GM23338 (cell line): ENCODE data around the gene GRIN2A. TPM values are rescaled to one million over a fixed set of nuclear protein-coding genes. Genes with fewer than 3 reads are reported as not detected.

Source experiments
- ATAC-seq: fragments of 200-7000 bp; cut with Tn5 transposase; 3 replicates; pipeline ENCODE4 v1.9.1; 2020
- DNase-seq: peaks from one replicate; pipeline ENCODE4 v3.0.0-alpha.2; 2015; ENCODE audit warnings: low spot score
- H2AFZ ChIP-seq: fragments of 200-600 bp; sonication (generic); 2 replicates; pipeline ENCODE4 v1.8.0; 2016; ENCODE audit warnings: antibody characterized with exemption, mild to moderate bottlenecking, moderate library complexity
- H3F3A ChIP-seq: fragments of 200-600 bp; sonication (generic); replicated peaks from 2 replicates; pipeline ENCODE4 v1.8.0; 2017; ENCODE audit warnings: antibody characterized with exemption, mixed run types, low read depth
- H3K27ac ChIP-seq: fragments of 200-600 bp; sonication (generic); 2 replicates; pipeline ENCODE4 v1.6.1; 2016; ENCODE audit warnings: low read depth
- H3K27me3 ChIP-seq: fragments of 200-600 bp; sonication (generic); 2 replicates; pipeline ENCODE4 v1.8.0; 2016; ENCODE audit warnings: mild to moderate bottlenecking, mixed run types, moderate library complexity; ENCODE audit not compliant: insufficient read depth
- H3K36me3 ChIP-seq: fragments of 200-600 bp; sonication (generic); 2 replicates; pipeline ENCODE4 v1.8.0; 2016; ENCODE audit warnings: mild to moderate bottlenecking; ENCODE audit not compliant: insufficient read depth
- H3K4me1 ChIP-seq: fragments of 200-600 bp; sonication (generic); 2 replicates; pipeline ENCODE4 v1.8.0; 2016; ENCODE audit warnings: mild to moderate bottlenecking, moderate library complexity; ENCODE audit not compliant: insufficient read depth
- H3K4me2 ChIP-seq: fragments of 200-600 bp; sonication (generic); 2 replicates; pipeline ENCODE4 v1.7.1; 2017; ENCODE audit warnings: mixed run types
- H3K4me3 ChIP-seq: fragments of 200-600 bp; sonication (generic); 2 replicates; pipeline ENCODE4 v1.6.1; 2016; ENCODE audit warnings: mixed run types
- H3K79me2 ChIP-seq: fragments of 200-600 bp; sonication (generic); replicated peaks from 2 replicates; pipeline ENCODE4 v1.8.0; 2017; ENCODE audit warnings: mild to moderate bottlenecking; ENCODE audit not compliant: insufficient read depth
- H3K9me2 ChIP-seq: fragments of 200-600 bp; sonication (generic); 2 replicates; pipeline ENCODE4 v1.8.0; 2017; ENCODE audit not compliant: insufficient read depth
- H4K20me1 ChIP-seq: fragments of 200-600 bp; sonication (generic); replicated peaks from 2 replicates; pipeline ENCODE4 v1.8.0; 2017; ENCODE audit warnings: mild to moderate bottlenecking; ENCODE audit not compliant: insufficient read depth
- H3K27ac Mint-ChIP-seq: 2 replicates; pipeline ENCODE4 v1.8.0; 2020; ENCODE audit warnings: inconsistent platforms, mild to moderate bottlenecking, moderate library complexity, mixed read lengths
- H3K27me3 Mint-ChIP-seq: 3 replicates; pipeline ENCODE4 v1.8.0; 2022; ENCODE audit warnings: low read depth, mild to moderate bottlenecking, moderate library complexity, mixed read lengths, inconsistent platforms; ENCODE audit not compliant: insufficient read depth, poor library complexity
- H3K36me3 Mint-ChIP-seq: 3 replicates; pipeline ENCODE4 v1.8.0; 2021; ENCODE audit warnings: low read depth, mild to moderate bottlenecking, inconsistent platforms, moderate library complexity, mixed read lengths
- H3K4me1 Mint-ChIP-seq: 3 replicates; pipeline ENCODE4 v1.8.0; 2020; ENCODE audit warnings: mild to moderate bottlenecking, inconsistent platforms, mixed read lengths
- H3K4me3 Mint-ChIP-seq: 3 replicates; pipeline ENCODE4 v1.8.0; 2021; ENCODE audit warnings: moderate library complexity, mild to moderate bottlenecking, inconsistent platforms, mixed read lengths
- H3K9me3 Mint-ChIP-seq: 3 replicates; pipeline ENCODE4 v1.8.0; 2020; ENCODE audit warnings: moderate library complexity, mild to moderate bottlenecking, inconsistent platforms, mixed read lengths
- CREB1 ChIP-seq: fragments of 250-450 bp; sonication (Bioruptor Pico); IDR thresholded peaks from 2 replicates; pipeline ENCODE4 v1.5.0; 2020; ENCODE audit warnings: low read depth, mild to moderate bottlenecking, moderate library complexity
- EZH2phosphoT487 ChIP-seq: fragments of 200-600 bp; sonication (generic); IDR thresholded peaks from one replicate; pipeline ENCODE4 v1.8.1; 2018; ENCODE audit warnings: antibody characterized with exemption; ENCODE audit not compliant: unreplicated experiment
- JUNB ChIP-seq: IDR thresholded peaks from one replicate; pipeline ENCODE4 v1.6.1; 2016; ENCODE audit warnings: antibody characterized with exemption; ENCODE audit not compliant: unreplicated experiment
- NANOG ChIP-seq: IDR thresholded peaks from 2 replicates; pipeline ENCODE4 v1.6.1; 2016; ENCODE audit warnings: antibody characterized with exemption, borderline replicate concordance
- POLR2AphosphoS5 ChIP-seq: IDR thresholded peaks from 2 replicates; pipeline ENCODE4 v1.6.1; 2016; ENCODE audit warnings: antibody characterized with exemption, low read depth
- ZNF114 ChIP-seq: fragments of 250-450 bp; sonication (Bioruptor Pico); IDR thresholded peaks from 2 replicates; pipeline ENCODE4 v1.5.0; 2020; ENCODE audit warnings: mild to moderate bottlenecking, moderate library complexity
- ZNF331 ChIP-seq: fragments of 250-450 bp; sonication (Bioruptor Pico); IDR thresholded peaks from 2 replicates; pipeline ENCODE4 v1.5.0; 2020; ENCODE audit warnings: low read depth, mild to moderate bottlenecking, moderate library complexity
- polyA plus RNA-seq: library from polyadenylated mRNA; unstranded; fragments of >200 nt; fragmentation: Nextera tagmentation; extraction: Ambion mirVana; gene quantifications from 2 replicates; pipeline ENCODE4 v1.2.1, GENCODE V29; 2016
- total RNA-seq: library from RNA; depleted of rRNA; stranded (reverse); fragments of >200 nt; shearing (Covaris generic); gene quantifications from 2 replicates; pipeline ENCODE4 v1.2.3, GENCODE V29; 2014
- TF ChIP-seq, protein P1 (sequence below): fragments of 250-450 bp; sonication (Bioruptor Pico); IDR thresholded peaks from 2 replicates; pipeline ENCODE4 v1.5.0; 2020; ENCODE audit warnings: mild to moderate bottlenecking, moderate library complexity
- TF ChIP-seq, protein P2 (sequence below): IDR thresholded peaks from 2 replicates; pipeline ENCODE4 v1.6.1; 2016; ENCODE audit warnings: antibody characterized with exemption
- TF ChIP-seq, protein P3 (sequence below): IDR thresholded peaks from one replicate; pipeline ENCODE4 v1.6.1; 2018; ENCODE audit warnings: antibody characterized with exemption; ENCODE audit not compliant: unreplicated experiment

GRIN2A gene
- total and polyA plus RNA-seq, 2 experiments from 2014 or later, result 0.89 to 5.1 TPM

DNA sequence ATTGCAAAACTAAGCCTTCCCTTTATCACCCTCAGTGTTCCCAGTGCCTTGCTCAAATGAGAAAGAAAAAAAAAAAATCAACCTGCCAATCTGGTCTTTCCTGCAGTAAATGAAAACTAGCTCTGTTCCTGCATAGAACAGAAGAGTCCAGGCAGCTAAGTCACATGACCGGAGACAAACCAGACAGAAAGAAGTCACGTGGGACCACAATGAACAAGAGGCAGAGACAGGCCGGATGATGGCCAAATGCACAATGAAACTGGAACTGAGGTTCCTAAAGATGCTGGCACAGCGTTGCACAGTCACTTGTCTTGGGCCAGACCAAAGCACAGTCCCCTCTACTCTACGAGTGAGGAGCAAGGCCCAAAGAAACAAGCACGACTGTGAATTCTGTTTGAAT, 172.5 kb downstream of the GRIN2A start (continued):
- TF ChIP-seq, protein P1, sequence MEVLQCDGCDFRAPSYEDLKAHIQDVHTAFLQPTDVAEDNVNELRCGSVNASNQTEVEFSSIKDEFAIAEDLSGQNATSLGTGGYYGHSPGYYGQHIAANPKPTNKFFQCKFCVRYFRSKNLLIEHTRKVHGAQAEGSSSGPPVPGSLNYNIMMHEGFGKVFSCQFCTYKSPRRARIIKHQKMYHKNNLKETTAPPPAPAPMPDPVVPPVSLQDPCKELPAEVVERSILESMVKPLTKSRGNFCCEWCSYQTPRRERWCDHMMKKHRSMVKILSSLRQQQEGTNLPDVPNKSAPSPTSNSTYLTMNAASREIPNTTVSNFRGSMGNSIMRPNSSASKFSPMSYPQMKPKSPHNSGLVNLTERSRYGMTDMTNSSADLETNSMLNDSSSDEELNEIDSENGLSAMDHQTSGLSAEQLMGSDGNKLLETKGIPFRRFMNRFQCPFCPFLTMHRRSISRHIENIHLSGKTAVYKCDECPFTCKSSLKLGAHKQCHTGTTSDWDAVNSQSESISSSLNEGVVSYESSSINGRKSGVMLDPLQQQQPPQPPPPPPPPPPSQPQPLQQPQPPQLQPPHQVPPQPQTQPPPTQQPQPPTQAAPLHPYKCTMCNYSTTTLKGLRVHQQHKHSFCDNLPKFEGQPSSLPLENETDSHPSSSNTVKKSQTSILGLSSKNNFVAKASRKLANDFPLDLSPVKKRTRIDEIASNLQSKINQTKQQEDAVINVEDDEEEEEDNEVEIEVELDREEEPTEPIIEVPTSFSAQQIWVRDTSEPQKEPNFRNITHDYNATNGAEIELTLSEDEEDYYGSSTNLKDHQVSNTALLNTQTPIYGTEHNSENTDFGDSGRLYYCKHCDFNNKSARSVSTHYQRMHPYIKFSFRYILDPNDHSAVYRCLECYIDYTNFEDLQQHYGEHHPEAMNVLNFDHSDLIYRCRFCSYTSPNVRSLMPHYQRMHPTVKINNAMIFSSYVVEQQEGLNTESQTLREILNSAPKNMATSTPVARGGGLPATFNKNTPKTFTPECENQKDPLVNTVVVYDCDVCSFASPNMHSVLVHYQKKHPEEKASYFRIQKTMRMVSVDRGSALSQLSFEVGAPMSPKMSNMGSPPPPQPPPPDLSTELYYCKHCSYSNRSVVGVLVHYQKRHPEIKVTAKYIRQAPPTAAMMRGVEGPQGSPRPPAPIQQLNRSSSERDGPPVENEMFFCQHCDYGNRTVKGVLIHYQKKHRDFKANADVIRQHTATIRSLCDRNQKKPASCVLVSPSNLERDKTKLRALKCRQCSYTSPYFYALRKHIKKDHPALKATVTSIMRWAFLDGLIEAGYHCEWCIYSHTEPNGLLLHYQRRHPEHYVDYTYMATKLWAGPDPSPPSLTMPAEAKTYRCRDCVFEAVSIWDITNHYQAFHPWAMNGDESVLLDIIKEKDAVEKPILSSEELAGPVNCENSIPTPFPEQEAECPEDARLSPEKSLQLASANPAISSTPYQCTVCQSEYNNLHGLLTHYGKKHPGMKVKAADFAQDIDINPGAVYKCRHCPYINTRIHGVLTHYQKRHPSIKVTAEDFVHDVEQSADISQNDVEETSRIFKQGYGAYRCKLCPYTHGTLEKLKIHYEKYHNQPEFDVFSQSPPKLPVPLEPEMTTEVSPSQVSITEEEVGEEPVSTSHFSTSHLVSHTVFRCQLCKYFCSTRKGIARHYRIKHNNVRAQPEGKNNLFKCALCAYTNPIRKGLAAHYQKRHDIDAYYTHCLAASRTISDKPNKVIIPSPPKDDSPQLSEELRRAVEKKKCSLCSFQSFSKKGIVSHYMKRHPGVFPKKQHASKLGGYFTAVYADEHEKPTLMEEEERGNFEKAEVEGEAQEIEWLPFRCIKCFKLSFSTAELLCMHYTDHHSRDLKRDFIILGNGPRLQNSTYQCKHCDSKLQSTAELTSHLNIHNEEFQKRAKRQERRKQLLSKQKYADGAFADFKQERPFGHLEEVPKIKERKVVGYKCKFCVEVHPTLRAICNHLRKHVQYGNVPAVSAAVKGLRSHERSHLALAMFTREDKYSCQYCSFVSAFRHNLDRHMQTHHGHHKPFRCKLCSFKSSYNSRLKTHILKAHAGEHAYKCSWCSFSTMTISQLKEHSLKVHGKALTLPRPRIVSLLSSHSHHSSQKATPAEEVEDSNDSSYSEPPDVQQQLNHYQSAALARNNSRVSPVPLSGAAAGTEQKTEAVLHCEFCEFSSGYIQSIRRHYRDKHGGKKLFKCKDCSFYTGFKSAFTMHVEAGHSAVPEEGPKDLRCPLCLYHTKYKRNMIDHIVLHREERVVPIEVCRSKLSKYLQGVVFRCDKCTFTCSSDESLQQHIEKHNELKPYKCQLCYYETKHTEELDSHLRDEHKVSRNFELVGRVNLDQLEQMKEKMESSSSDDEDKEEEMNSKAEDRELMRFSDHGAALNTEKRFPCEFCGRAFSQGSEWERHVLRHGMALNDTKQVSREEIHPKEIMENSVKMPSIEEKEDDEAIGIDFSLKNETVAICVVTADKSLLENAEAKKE (CRISPR knock-in tag), result no peak
- TF ChIP-seq ZNF114 (CRISPR knock-in tag), result no peak
- TF ChIP-seq ZNF331, result no peak

DNA sequence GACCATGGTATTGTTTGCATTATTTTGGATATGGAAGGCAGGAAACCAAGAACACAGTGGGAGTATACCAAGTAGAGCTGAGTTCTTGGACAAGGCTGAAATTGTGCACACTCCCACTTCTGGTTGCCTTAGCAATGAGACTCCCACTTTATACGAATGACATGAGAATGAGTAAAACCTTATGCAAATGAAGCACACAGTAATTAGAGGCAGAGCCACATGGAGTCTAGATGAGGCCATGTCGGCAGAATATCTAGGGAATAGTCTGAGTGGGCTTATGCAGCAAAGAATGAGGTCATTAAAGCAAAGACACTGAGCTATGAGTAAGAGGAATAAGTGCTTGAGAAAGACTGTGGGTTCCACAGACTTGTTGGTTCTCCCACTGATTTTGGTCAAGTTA, 178.7 kb downstream of the GRIN2A start:
- no peaks in the 10 kb centered on the region for H3F3A ChIP-seq
- no peak overlapping the region for H3K27ac ChIP-seq
- H3K27me3 ChIP-seq, result no peaks in the 10 kb centered on the region
- H3K4me1 ChIP-seq, result no peaks in the 10 kb centered on the region
- DNase-seq (no peak), ATAC-seq (no peak)
- H3K36me3 Mint-ChIP-seq, result no peaks in the 10 kb centered on the region
- no peaks in the 10 kb centered on the region for H4K20me1 ChIP-seq
- no peaks in the 10 kb centered on the region for H3K27me3 Mint-ChIP-seq
- no peak overlapping the region for H3K4me3 Mint-ChIP-seq
- no peak overlapping the region for H3K27ac Mint-ChIP-seq
- peaks cover 27% of the 10 kb centered on the region for H3K9me2 ChIP-seq
- H3K9me3 Mint-ChIP-seq, result peaks cover 9% of the 10 kb centered on the region; the same call in 2 of the 3 replicates
- no peak overlapping the region for H3K4me3 ChIP-seq
- H3K79me2 ChIP-seq, result no peaks in the 10 kb centered on the region
- no peak overlapping the region for H2AFZ ChIP-seq
- H3K4me1 Mint-ChIP-seq, result peaks cover 4% of the 10 kb centered on the region; the same call in 1 of the 3 replicates
- H3K36me3 ChIP-seq, result no peaks in the 10 kb centered on the region
- no peak overlapping the region for H3K4me2 ChIP-seq
- no peak for TF ChIP-seq NANOG
- TF ChIP-seq, protein P2, sequence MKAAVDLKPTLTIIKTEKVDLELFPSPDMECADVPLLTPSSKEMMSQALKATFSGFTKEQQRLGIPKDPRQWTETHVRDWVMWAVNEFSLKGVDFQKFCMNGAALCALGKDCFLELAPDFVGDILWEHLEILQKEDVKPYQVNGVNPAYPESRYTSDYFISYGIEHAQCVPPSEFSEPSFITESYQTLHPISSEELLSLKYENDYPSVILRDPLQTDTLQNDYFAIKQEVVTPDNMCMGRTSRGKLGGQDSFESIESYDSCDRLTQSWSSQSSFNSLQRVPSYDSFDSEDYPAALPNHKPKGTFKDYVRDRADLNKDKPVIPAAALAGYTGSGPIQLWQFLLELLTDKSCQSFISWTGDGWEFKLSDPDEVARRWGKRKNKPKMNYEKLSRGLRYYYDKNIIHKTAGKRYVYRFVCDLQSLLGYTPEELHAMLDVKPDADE, result no peak
- TF ChIP-seq JUNB, result no peak
- TF ChIP-seq EZH2phosphoT487, result no peak
- no peak for TF ChIP-seq CREB1 (CRISPR knock-in tag)
- TF ChIP-seq, protein P3, sequence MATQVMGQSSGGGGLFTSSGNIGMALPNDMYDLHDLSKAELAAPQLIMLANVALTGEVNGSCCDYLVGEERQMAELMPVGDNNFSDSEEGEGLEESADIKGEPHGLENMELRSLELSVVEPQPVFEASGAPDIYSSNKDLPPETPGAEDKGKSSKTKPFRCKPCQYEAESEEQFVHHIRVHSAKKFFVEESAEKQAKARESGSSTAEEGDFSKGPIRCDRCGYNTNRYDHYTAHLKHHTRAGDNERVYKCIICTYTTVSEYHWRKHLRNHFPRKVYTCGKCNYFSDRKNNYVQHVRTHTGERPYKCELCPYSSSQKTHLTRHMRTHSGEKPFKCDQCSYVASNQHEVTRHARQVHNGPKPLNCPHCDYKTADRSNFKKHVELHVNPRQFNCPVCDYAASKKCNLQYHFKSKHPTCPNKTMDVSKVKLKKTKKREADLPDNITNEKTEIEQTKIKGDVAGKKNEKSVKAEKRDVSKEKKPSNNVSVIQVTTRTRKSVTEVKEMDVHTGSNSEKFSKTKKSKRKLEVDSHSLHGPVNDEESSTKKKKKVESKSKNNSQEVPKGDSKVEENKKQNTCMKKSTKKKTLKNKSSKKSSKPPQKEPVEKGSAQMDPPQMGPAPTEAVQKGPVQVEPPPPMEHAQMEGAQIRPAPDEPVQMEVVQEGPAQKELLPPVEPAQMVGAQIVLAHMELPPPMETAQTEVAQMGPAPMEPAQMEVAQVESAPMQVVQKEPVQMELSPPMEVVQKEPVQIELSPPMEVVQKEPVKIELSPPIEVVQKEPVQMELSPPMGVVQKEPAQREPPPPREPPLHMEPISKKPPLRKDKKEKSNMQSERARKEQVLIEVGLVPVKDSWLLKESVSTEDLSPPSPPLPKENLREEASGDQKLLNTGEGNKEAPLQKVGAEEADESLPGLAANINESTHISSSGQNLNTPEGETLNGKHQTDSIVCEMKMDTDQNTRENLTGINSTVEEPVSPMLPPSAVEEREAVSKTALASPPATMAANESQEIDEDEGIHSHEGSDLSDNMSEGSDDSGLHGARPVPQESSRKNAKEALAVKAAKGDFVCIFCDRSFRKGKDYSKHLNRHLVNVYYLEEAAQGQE, result no peak
- no peak for TF ChIP-seq POLR2AphosphoS5
- TF ChIP-seq ZNF114 (CRISPR knock-in tag), result no peak
